Measurements from ENCODE around the gene HMGCS1. TPM values are rescaled to one million over a fixed set of nuclear protein-coding genes. Genes with fewer than 3 reads are reported as not detected.
"Not testable (repeated sequence)": the region's sequence is repeated elsewhere in the genome, so short reads cannot be mapped to it uniquely, and the experiment has no call there.

HMGCS1 gene
- total RNA-seq, 2 experiments from 2014 or later, result 91.4 to 121 TPM

- CTCF ChIA-PET, result interaction anchor here (0.7 to 2.4 kb wide), 4 partner anchors 74 to 456 kb away, joined by 3 to 14 read pairs (median 6); partner anchors contain the start of gene ZNF131
- ATAC-seq; H3K27me3 Mint-ChIP-seq; DNase-seq; H3K4me3 Mint-ChIP-seq; H3K9me3 Mint-ChIP-seq (ENCODE audit: low read depth): not testable (repeated sequence)
- Mint-ChIP-seq H3K4me1 (peaks cover 73% of the 10 kb centered on the region), H3K27ac (peak overlapping the region; percentile 81), H3K36me3 (peaks cover 40% of the 10 kb centered on the region)
Measured at GRCh38 chr5:43306954-43307353, 6.3 kb downstream of the HMGCS1 start.

- Mint-ChIP-seq H3K4me3 (no peak overlapping the region), H3K36me3 (peaks cover 43% of the 10 kb centered on the region), H3K4me1 (peaks cover 72% of the 10 kb centered on the region), H3K27ac (peak overlapping the region; percentile 81), H3K27me3 (no peaks in the 10 kb centered on the region), H3K9me3 (ENCODE audit: low read depth) (no peaks in the 10 kb centered on the region)
- CTCF ChIA-PET, result interaction anchor here (0.7 to 3.6 kb wide), 10 partner anchors 7 to 265 kb away, joined by 3 to 14 read pairs (median 4); partner anchors contain the start of genes HMGCS1, TMEM267 and ZNF131
- peak; percentile 31 for ATAC-seq
- DNase-seq, result no peak
Measured at GRCh38 chr5:43305948-43306565, 7.2 kb downstream of the HMGCS1 start.

GRCh38 chr5:43304525-43304924 is 8.7 kb downstream of the HMGCS1 start:
- H3K27ac Mint-ChIP-seq, result peak overlapping the region; percentile 76
- H3K4me1 Mint-ChIP-seq, result peaks cover 66% of the 10 kb centered on the region
- no peak for DNase-seq
- no peaks in the 10 kb centered on the region for H3K9me3 Mint-ChIP-seq (ENCODE audit: low read depth)
- peaks cover 44% of the 10 kb centered on the region for H3K36me3 Mint-ChIP-seq
- peak overlapping the region; percentile 26 for H3K4me3 Mint-ChIP-seq
- CTCF ChIA-PET, result interaction anchor here (1.1 to 3.6 kb wide), 5 partner anchors 9 to 198 kb away, joined by 3 to 14 read pairs (median 6); partner anchors contain the start of gene HMGCS1
- peak; percentile 51 for ATAC-seq
- no peaks in the 10 kb centered on the region for H3K27me3 Mint-ChIP-seq

- Mint-ChIP-seq H3K27me3 (no peaks in the 10 kb centered on the region), H3K4me1 (peaks cover 58% of the 10 kb centered on the region), H3K9me3 (ENCODE audit: low read depth) (no peaks in the 10 kb centered on the region), H3K36me3 (peaks cover 47% of the 10 kb centered on the region), H3K4me3 (no peak overlapping the region), H3K27ac (peak overlapping the region; percentile 76)
- CTCF ChIA-PET, result interaction anchor here (3.6 kb wide), 1 partner anchor 10 kb away, joined by 14 read pairs; the partner anchor contains the start of gene HMGCS1
- DNase-seq, result no peak
- no peak for ATAC-seq
Measured at GRCh38 chr5:43303242-43303641, 10.0 kb downstream of the HMGCS1 start.

- H3K27ac Mint-ChIP-seq, result no peak overlapping the region
- CTCF ChIA-PET, result interaction anchor here (3.6 kb wide), 1 partner anchor 11 kb away, joined by 14 read pairs; the partner anchor contains the start of gene HMGCS1
- no peak overlapping the region for H3K4me3 Mint-ChIP-seq
- H3K36me3 Mint-ChIP-seq, result peaks cover 52% of the 10 kb centered on the region
- ATAC-seq, result no peak
- peaks cover 50% of the 10 kb centered on the region for H3K4me1 Mint-ChIP-seq
- H3K27me3 Mint-ChIP-seq, result no peaks in the 10 kb centered on the region
- DNase-seq, result no peak
- no peaks in the 10 kb centered on the region for H3K9me3 Mint-ChIP-seq (ENCODE audit: low read depth)
Measured at GRCh38 chr5:43302481-43302880, 10.7 kb downstream of the HMGCS1 start.

GRCh38 chr5:43301653-43302091 is 11.5 kb downstream of the HMGCS1 start:
- CTCF ChIA-PET, result interaction anchor here (0.5 to 1.2 kb wide), 2 partner anchors 125 to 196 kb away, joined by 3 read pairs; no protein-coding TSS in a partner anchor
- H3K4me1 Mint-ChIP-seq, result peaks cover 47% of the 10 kb centered on the region
- H3K27me3 Mint-ChIP-seq, result no peaks in the 10 kb centered on the region
- H3K36me3 Mint-ChIP-seq, result peaks cover 57% of the 10 kb centered on the region
- ATAC-seq, result no peak
- no peak for DNase-seq
- H3K9me3 Mint-ChIP-seq (ENCODE audit: low read depth), result no peaks in the 10 kb centered on the region
- H3K27ac Mint-ChIP-seq, result no peak overlapping the region
- H3K4me3 Mint-ChIP-seq, result no peak overlapping the region

- Mint-ChIP-seq H3K36me3 (peaks cover 65% of the 10 kb centered on the region), H3K27me3 (no peaks in the 10 kb centered on the region), H3K4me3 (no peak overlapping the region), H3K4me1 (peaks cover 37% of the 10 kb centered on the region), H3K9me3 (ENCODE audit: low read depth) (no peaks in the 10 kb centered on the region), H3K27ac (no peak overlapping the region)
- ATAC-seq (no peak), DNase-seq (no peak)
- CTCF ChIA-PET, result interaction anchor here (1.1 to 1.2 kb wide), 2 partner anchors 9 to 90 kb away, joined by 3 to 4 read pairs; no protein-coding TSS in a partner anchor
Measured at GRCh38 chr5:43300112-43300511, 13.1 kb downstream of the HMGCS1 start.

GRCh38 chr5:43298443-43298842 is 14.8 kb downstream of the HMGCS1 start:
- Mint-ChIP-seq H3K4me1 (peaks cover 24% of the 10 kb centered on the region), H3K27ac (no peak overlapping the region), H3K4me3 (no peak overlapping the region), H3K36me3 (peaks cover 72% of the 10 kb centered on the region), H3K27me3 (no peaks in the 10 kb centered on the region), H3K9me3 (ENCODE audit: low read depth) (no peaks in the 10 kb centered on the region)
- DNase-seq (no peak), ATAC-seq (no peak)
- CTCF ChIA-PET, result no interaction called here

- DNase-seq (no peak), ATAC-seq (no peak)
- CTCF ChIA-PET, result no interaction called here
- H3K9me3 Mint-ChIP-seq (ENCODE audit: low read depth), result no peaks in the 10 kb centered on the region
- H3K27ac Mint-ChIP-seq, result no peak overlapping the region
- peaks cover 70% of the 10 kb centered on the region for H3K36me3 Mint-ChIP-seq
- H3K27me3 Mint-ChIP-seq, result no peaks in the 10 kb centered on the region
- peaks cover 13% of the 10 kb centered on the region for H3K4me1 Mint-ChIP-seq
- no peak overlapping the region for H3K4me3 Mint-ChIP-seq
Measured at GRCh38 chr5:43296835-43297234, 16.4 kb downstream of the HMGCS1 start.

GRCh38 chr5:43295202-43295601 is 18.0 kb downstream of the HMGCS1 start:
- Mint-ChIP-seq H3K27me3 (no peaks in the 10 kb centered on the region), H3K27ac (no peak overlapping the region), H3K4me3 (no peak overlapping the region), H3K4me1 (peaks cover 9% of the 10 kb centered on the region), H3K36me3 (peaks cover 70% of the 10 kb centered on the region), H3K9me3 (ENCODE audit: low read depth) (no peaks in the 10 kb centered on the region)
- CTCF ChIA-PET, result no interaction called here
- DNase-seq, result no peak
- ATAC-seq, result no peak

GRCh38 chr5:43294226-43294625 is 19.0 kb downstream of the HMGCS1 start:
- CTCF ChIA-PET, result no interaction called here
- no peak for ATAC-seq
- no peak overlapping the region for H3K27ac Mint-ChIP-seq
- H3K4me1 Mint-ChIP-seq, result peaks cover 7% of the 10 kb centered on the region
- DNase-seq, result no peak
- no peaks in the 10 kb centered on the region for H3K27me3 Mint-ChIP-seq
- no peaks in the 10 kb centered on the region for H3K9me3 Mint-ChIP-seq (ENCODE audit: low read depth)
- peaks cover 72% of the 10 kb centered on the region for H3K36me3 Mint-ChIP-seq
- no peak overlapping the region for H3K4me3 Mint-ChIP-seq

GRCh38 chr5:43290726-43291125 is 22.5 kb downstream of the HMGCS1 start:
- CTCF ChIA-PET, result no interaction called here
- no peaks in the 10 kb centered on the region for H3K27me3 Mint-ChIP-seq
- no peak overlapping the region for H3K27ac Mint-ChIP-seq
- peaks cover 67% of the 10 kb centered on the region for H3K36me3 Mint-ChIP-seq
- H3K4me1 Mint-ChIP-seq, result peaks cover 7% of the 10 kb centered on the region
- H3K4me3 Mint-ChIP-seq, result no peak overlapping the region
- DNase-seq (no peak), ATAC-seq (no peak)
- H3K9me3 Mint-ChIP-seq (ENCODE audit: low read depth), result no peaks in the 10 kb centered on the region

GRCh38 chr5:43288269-43288831 is 24.9 kb downstream of the HMGCS1 start:
- DNase-seq (no peak), ATAC-seq (no peak)
- CTCF ChIA-PET, result no interaction called here
- peaks cover 51% of the 10 kb centered on the region for H3K36me3 Mint-ChIP-seq
- H3K4me1 Mint-ChIP-seq, result peaks cover 7% of the 10 kb centered on the region
- no peaks in the 10 kb centered on the region for H3K9me3 Mint-ChIP-seq (ENCODE audit: low read depth)
- no peak overlapping the region for H3K4me3 Mint-ChIP-seq
- H3K27ac Mint-ChIP-seq, result no peak overlapping the region
- H3K27me3 Mint-ChIP-seq, result no peaks in the 10 kb centered on the region

GRCh38 chr5:43287493-43287892 is 25.7 kb downstream of the HMGCS1 start:
- H3K9me3 Mint-ChIP-seq (ENCODE audit: low read depth), result no peaks in the 10 kb centered on the region
- H3K27ac Mint-ChIP-seq, result peak overlapping the region; percentile 29
- DNase-seq, result no peak
- no peaks in the 10 kb centered on the region for H3K27me3 Mint-ChIP-seq
- CTCF ChIA-PET, result no interaction called here
- H3K36me3 Mint-ChIP-seq, result peaks cover 45% of the 10 kb centered on the region
- no peak overlapping the region for H3K4me3 Mint-ChIP-seq
- no peak for ATAC-seq
- H3K4me1 Mint-ChIP-seq, result peaks cover 7% of the 10 kb centered on the region

All from activated CD8-positive, alpha-beta memory T cell treated with anti-CD3 and anti-CD28 coated beads, Interleukin-2, amount 10 ng/mL, durations not matched to agents 7 days and 5 days (primary cell).